Prostate gland (tissue), 2 donors: ENCODE measurements around the gene GNAS-AS1.

Source experiments
- POLR2A ChIP-seq: fragments of 450-650 bp; IDR thresholded peaks from one replicate; pipeline ENCODE4 v1.6.1; 2016; ENCODE audit warnings: antibody characterized with exemption, mild to moderate bottlenecking
- POLR2AphosphoS5 ChIP-seq: sonication (generic); formaldehyde crosslinking; IDR thresholded peaks from one replicate; pipeline ENCODE4 v1.6.1; 2017; ENCODE audit warnings: antibody characterized with exemption
- TF ChIP-seq, protein P1 (sequence below), 4 experiments: fragments of 200-600 bp in 2 of 4; fragments of 450-650 bp in 2 of 4; sonication (generic) in 2 of 4; IDR thresholded peaks; 1 replicate in 3 of 4; 2 replicates in 1 of 4; pipeline ENCODE4 v1.5.1; 2016 to 2019; ENCODE audit warnings: antibody characterized with exemption in 4 of 4, mild to moderate bottlenecking in 2 of 4, moderate library complexity in 2 of 4

DNA sequence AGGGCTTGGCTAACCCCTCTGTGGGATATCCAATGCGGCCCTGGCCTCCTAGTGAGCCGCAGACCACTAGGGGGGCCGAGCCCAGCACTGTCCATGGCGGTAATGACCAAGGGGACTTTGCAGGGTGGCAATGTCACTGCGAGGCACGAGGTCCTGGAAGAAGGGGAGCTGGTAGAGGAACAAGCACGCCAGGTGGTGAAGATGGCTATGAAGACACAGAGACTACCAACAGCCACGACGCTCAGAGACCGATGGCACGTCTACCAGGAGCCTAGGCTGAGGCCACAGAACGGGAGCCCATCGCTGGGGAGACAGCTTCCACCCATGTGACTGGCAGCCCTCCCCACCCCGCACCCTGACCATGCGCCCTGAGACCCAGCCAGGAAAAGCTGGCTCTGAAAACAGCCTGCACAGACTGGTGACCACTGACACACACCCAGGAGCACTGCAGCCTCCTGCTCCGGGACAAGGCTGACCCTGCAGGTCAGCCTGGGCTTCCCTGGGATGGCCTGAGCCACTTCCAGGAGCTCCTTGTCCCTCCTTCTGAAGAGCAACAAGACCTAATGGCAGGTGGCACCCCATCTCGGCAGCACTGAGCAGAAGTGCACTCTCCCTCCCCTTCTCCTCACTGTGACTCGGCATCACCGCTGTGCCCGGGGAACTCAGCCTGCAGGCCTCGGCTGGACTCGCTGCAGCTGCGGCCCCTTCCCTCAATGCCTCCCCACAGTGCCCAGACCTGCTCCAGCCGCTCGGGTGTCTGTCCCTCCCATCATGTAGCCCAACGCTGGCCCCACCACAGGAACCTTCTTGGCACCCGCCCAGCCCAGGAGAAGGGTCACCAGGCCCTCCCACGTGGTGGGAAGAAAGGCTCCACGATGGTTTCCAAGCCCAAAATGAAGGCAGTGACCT lies 56.9 kb downstream of the GNAS-AS1 start:
- TF ChIP-seq, protein P1, sequence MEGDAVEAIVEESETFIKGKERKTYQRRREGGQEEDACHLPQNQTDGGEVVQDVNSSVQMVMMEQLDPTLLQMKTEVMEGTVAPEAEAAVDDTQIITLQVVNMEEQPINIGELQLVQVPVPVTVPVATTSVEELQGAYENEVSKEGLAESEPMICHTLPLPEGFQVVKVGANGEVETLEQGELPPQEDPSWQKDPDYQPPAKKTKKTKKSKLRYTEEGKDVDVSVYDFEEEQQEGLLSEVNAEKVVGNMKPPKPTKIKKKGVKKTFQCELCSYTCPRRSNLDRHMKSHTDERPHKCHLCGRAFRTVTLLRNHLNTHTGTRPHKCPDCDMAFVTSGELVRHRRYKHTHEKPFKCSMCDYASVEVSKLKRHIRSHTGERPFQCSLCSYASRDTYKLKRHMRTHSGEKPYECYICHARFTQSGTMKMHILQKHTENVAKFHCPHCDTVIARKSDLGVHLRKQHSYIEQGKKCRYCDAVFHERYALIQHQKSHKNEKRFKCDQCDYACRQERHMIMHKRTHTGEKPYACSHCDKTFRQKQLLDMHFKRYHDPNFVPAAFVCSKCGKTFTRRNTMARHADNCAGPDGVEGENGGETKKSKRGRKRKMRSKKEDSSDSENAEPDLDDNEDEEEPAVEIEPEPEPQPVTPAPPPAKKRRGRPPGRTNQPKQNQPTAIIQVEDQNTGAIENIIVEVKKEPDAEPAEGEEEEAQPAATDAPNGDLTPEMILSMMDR (IDR thresholded peaks at IDR 0.05), result no peak
- TF ChIP-seq POLR2A (no peak), POLR2AphosphoS5 (no peak)
